Esophagus muscularis mucosa (tissue), 4 donors: ENCODE results near the gene SSBP4. TPM values are rescaled to one million over a fixed set of nuclear protein-coding genes. Genes with fewer than 3 reads are reported as not detected.

ENCODE experiments used
- DNase-seq: peaks from one replicate; pipeline ENCODE4 v3.0.0-alpha.2; 2017; ENCODE audit errors: extremely low spot score
- H3K27ac ChIP-seq, 4 donors: fragments of 200-600 bp; sonication (generic); replicated peaks in 1 of 4; 1 replicate in 3 of 4; 2 replicates in 1 of 4; pipeline ENCODE4 v1.5.1; 2016 to 2019; ENCODE audit warnings: mild to moderate bottlenecking in 1 of 4
- H3K27me3 ChIP-seq, 4 donors: fragments of 200-600 bp; sonication (generic); one replicate each; pipeline versions ENCODE4 v1.5.1 to v1.6.0; 2016 to 2019
- H3K36me3 ChIP-seq, 4 donors: fragments of 200-600 bp; sonication (generic); one replicate each; pipeline ENCODE4 v1.5.1; 2016 to 2019
- H3K4me1 ChIP-seq, 4 donors: fragments of 200-600 bp; sonication (generic); one replicate each; pipeline ENCODE4 v1.5.1; 2016 to 2019
- H3K4me3 ChIP-seq, 4 donors: fragments of 200-600 bp; sonication (generic); 1 replicate in 2 of 4; 2 replicates in 2 of 4; pipeline ENCODE4 v1.5.1; 2016 to 2019; ENCODE audit warnings: mild to moderate bottlenecking in 4 of 4, moderate library complexity in 1 of 4
- H3K9me3 ChIP-seq, 4 donors: fragments of 200-600 bp; sonication (generic); 1 replicate in 3 of 4; 2 replicates in 1 of 4; pipeline ENCODE4 v1.5.1; 2016 to 2019
- EP300 ChIP-seq: sonication (generic); formaldehyde crosslinking; IDR thresholded peaks from one replicate; pipeline ENCODE4 v1.6.1; 2017; ENCODE audit warnings: antibody characterized with exemption
- POLR2A ChIP-seq: fragments of 450-650 bp; IDR thresholded peaks from one replicate; pipeline ENCODE4 v1.6.1; 2017; ENCODE audit warnings: antibody characterized with exemption, moderate library complexity, mild to moderate bottlenecking, low read depth
- POLR2AphosphoS5 ChIP-seq, 2 donors: sonication (generic); formaldehyde crosslinking; IDR thresholded peaks; one replicate each; pipeline ENCODE4 v1.6.1; 2017; ENCODE audit warnings: antibody characterized with exemption in 2 of 2
- WGBS: methylation state at CpG from one replicate; pipeline ENCODE4 v1.1.5; 2018; 5-methylcytosine and 5-hydroxymethylcytosine counted together
- intact Hi-C: fragments of 100-400 bp; cut with DNase I; formaldehyde crosslinking; loops from one replicate; pipeline ENCODE4 v1.15.1; 2023
- total RNA-seq, 4 donors: library from RNA; depleted of rRNA; stranded (reverse); fragments of >200 nt; gene quantifications; one replicate each; pipeline versions ENCODE4 v1.1.0 to v1.2.1, GENCODE V29; 2016
- TF ChIP-seq, protein P1 (sequence below), 3 experiments: fragments of 200-600 bp in 2 of 3; fragments of 450-650 bp in 1 of 3; sonication (generic) in 2 of 3; IDR thresholded peaks; one replicate each; pipeline ENCODE4 v1.5.1; 2017 to 2019; ENCODE audit warnings: antibody characterized with exemption in 3 of 3, mild to moderate bottlenecking in 2 of 3, moderate library complexity in 1 of 3

The SSBP4 gene
- total RNA-seq, 4 donors from 2014 or later = 53.2 to 109 (median 77.8) TPM

DNA sequence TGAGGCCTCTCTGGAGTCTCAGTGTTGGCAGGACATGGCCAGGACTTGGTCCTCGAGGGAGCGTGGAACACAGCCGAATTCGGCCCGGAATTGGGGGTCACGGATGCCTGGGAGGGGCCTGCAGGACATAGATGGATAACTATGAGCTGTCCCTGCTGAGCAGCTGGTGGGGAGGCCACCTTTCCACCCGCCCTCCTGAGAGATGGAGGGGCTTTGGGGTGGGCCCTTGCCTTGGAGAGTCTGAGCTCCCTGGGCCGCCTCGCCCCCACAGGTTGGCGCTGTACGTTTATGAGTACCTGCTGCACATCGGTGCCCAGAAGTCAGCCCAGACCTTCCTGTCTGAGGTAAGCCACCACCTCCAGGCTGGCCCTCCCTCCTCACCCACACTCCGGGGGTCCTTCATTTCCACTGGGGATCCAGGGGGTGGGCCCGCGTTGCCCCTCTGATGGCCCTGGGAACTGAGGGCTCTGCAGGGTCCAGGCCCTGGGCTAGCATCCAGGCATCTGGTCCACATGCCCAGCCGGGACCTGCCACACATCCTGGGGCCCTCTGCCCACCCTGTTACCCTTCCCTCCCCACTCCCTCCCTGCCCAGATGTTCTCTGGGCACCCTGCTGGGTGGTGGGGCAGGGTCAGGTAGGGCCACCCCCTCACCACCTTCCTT is 8.0 kb downstream of the SSBP4 start:
- intact Hi-C loops = no loop called here

GRCh38 chr19:18427743-18428113 is 8.5 kb downstream of the SSBP4 start:
- H3K27me3 ChIP-seq = no peaks in the 10 kb centered on the region
- no peak for TF ChIP-seq POLR2AphosphoS5 (IDR thresholded peaks at IDR 0.05)
- intact Hi-C loops = no loop called here
- no peaks in the 10 kb centered on the region for H3K9me3 ChIP-seq
- H3K4me1 ChIP-seq = peaks cover 63 to 99% (median 82%) of the 10 kb centered on the region in 4 donors
- WGBS = 79% methylated on average over 10 of the region's 12 CpGs
- H3K36me3 ChIP-seq = peaks cover 0 to 16% (median 13%) of the 10 kb centered on the region in 4 donors
- peak overlapping the region in 3 of 4 donors; percentile 78 to 86 (median 83) for H3K27ac ChIP-seq
- no peak overlapping the region for H3K4me3 ChIP-seq
- no peak for DNase-seq

More for the DNA sequence above, 8.0 kb downstream of the SSBP4 start:
- no peak for DNase-seq
- TF ChIP-seq EP300 = no peak
- TF ChIP-seq POLR2AphosphoS5 (IDR thresholded peaks at IDR 0.05) = no peak
- TF ChIP-seq, protein P1, sequence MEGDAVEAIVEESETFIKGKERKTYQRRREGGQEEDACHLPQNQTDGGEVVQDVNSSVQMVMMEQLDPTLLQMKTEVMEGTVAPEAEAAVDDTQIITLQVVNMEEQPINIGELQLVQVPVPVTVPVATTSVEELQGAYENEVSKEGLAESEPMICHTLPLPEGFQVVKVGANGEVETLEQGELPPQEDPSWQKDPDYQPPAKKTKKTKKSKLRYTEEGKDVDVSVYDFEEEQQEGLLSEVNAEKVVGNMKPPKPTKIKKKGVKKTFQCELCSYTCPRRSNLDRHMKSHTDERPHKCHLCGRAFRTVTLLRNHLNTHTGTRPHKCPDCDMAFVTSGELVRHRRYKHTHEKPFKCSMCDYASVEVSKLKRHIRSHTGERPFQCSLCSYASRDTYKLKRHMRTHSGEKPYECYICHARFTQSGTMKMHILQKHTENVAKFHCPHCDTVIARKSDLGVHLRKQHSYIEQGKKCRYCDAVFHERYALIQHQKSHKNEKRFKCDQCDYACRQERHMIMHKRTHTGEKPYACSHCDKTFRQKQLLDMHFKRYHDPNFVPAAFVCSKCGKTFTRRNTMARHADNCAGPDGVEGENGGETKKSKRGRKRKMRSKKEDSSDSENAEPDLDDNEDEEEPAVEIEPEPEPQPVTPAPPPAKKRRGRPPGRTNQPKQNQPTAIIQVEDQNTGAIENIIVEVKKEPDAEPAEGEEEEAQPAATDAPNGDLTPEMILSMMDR (IDR thresholded peaks at IDR 0.05) = no peak
- TF ChIP-seq POLR2A = no peak
- Histone ChIP-seq H3K4me1 (peaks cover 62 to 99% (median 84%) of the 10 kb centered on the region in 4 donors), H3K27ac (peak overlapping the region; percentile 69 to 85 (median 80)), H3K36me3 (peaks cover 0 to 16% (median 13%) of the 10 kb centered on the region in 4 donors), H3K9me3 (no peaks in the 10 kb centered on the region), H3K4me3 (no peak overlapping the region), H3K27me3 (no peaks in the 10 kb centered on the region)
- WGBS = 73% methylated on average over 12 of the region's 16 CpGs

DNA sequence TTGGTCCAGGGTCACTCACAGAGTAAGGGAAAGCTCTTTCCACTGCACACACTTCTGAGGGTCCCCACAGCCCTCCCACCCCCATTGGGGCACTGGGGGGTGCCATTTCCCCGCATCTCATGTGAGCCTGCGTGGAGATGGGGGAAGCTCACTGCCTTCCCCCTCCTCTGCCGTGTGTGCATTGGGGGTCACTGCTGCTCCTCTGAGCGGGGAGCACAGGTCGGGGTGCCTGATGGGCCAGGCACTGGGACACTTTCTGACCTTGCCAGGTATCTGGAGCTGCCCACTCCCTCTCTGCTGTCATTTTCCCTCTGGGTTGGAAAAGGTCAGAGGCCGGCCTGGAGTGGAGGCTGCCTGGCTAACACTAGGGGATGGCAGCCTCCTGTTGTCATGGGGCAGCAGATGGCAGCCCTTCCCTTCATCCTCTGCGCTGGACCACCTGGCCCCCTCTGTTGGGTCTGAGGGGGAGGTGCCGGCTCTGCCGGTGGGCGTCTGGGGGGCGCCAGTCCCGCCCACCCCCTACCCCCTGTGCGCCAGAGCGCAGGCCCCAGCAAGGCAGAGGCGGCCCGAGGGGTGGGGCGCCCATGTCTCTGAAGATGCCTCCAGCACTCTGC is 9.1 kb downstream of the SSBP4 start:
- 54% methylated on average over 5 of the region's 17 CpGs for WGBS
- Histone ChIP-seq H3K9me3 (no peaks in the 10 kb centered on the region), H3K4me1 (peaks cover 64 to 99% (median 82%) of the 10 kb centered on the region in 4 donors), H3K4me3 (peak overlapping the region; percentile 56 to 66 (median 61)), H3K27ac (peak overlapping the region; percentile 75 to 86 (median 82)), H3K36me3 (peaks cover 0 to 16% (median 13%) of the 10 kb centered on the region in 4 donors), H3K27me3 (no peaks in the 10 kb centered on the region)
- no peak for TF ChIP-seq EP300
- no peak for TF ChIP-seq POLR2A
- TF ChIP-seq POLR2AphosphoS5 (IDR thresholded peaks at IDR 0.05) = no peak
- TF ChIP-seq, protein P1 (IDR thresholded peaks at IDR 0.05) = no peak
- intact Hi-C loops = no loop called here
- no peak for DNase-seq

- DNase-seq = no peak
- no peaks in the 10 kb centered on the region for H3K9me3 ChIP-seq
- 3% methylated on average over 8 of the region's 77 CpGs for WGBS
Observed at GRCh38 chr19:18428787-18429674, 9.8 kb downstream of the SSBP4 start.

More at GRCh38 chr19:18428787-18429674, 9.8 kb downstream of the SSBP4 start:
- no peaks in the 10 kb centered on the region for H3K27me3 ChIP-seq
- TF ChIP-seq POLR2AphosphoS5 (IDR thresholded peaks at IDR 0.05) = peak in 1 of 2 donors; percentile 44
- no peak for TF ChIP-seq POLR2A
- TF ChIP-seq, protein P1 (IDR thresholded peaks at IDR 0.05) = no peak
- intact Hi-C loops = no loop called here
- H3K4me3 ChIP-seq = peak overlapping the region; percentile 56 to 66 (median 61)
- H3K4me1 ChIP-seq = peaks cover 60 to 96% (median 81%) of the 10 kb centered on the region in 4 donors
- peak overlapping the region; percentile 75 to 86 (median 82) for H3K27ac ChIP-seq
- peaks cover 0 to 16% (median 13%) of the 10 kb centered on the region in 4 donors for H3K36me3 ChIP-seq
